Mucosa of rectum (tissue), 2 donors: ENCODE data around the gene RPLP1.
A peak's percentile ranks its signal among the peaks of the same experiment; 100 is the strongest.

Experiments used
- H3K27ac ChIP-seq, 2 donors: one replicate each; pipeline ENCODE4 v1.7.0; 2013; ENCODE audit warnings: inconsistent platforms in 2 of 2, low read depth in 2 of 2, low read length in 2 of 2
- H3K27me3 ChIP-seq, 2 donors: one replicate each; pipeline ENCODE4 v1.7.0; 2013; ENCODE audit warnings: low read length in 2 of 2; ENCODE audit not compliant: control insufficient read depth in 2 of 2, insufficient read depth in 2 of 2
- H3K36me3 ChIP-seq, 2 donors: one replicate each; pipeline ENCODE4 v1.7.0; 2013; ENCODE audit warnings: low read length in 2 of 2; ENCODE audit not compliant: control insufficient read depth in 2 of 2, insufficient read depth in 2 of 2
- H3K4me1 ChIP-seq, 2 donors: one replicate each; pipeline ENCODE4 v1.7.0; 2013; ENCODE audit warnings: low read length in 2 of 2, mild to moderate bottlenecking in 1 of 2; ENCODE audit not compliant: control insufficient read depth in 2 of 2, insufficient read depth in 2 of 2
- H3K4me3 ChIP-seq, 2 donors: one replicate each; pipeline ENCODE4 v1.7.0; 2013; ENCODE audit warnings: low read length in 2 of 2
- H3K9ac ChIP-seq, 2 donors: one replicate each; pipeline ENCODE4 v1.7.0; 2013; ENCODE audit warnings: low read length in 2 of 2, low read depth in 1 of 2, mild to moderate bottlenecking in 1 of 2
- H3K9me3 ChIP-seq, 2 donors: one replicate each; pipeline ENCODE4 v1.7.0; 2013; ENCODE audit warnings: low read length in 2 of 2; ENCODE audit not compliant: control insufficient read depth in 2 of 2
- donor health status: healthy.
- donor health status: Normal muscosa, but diverticular disease.

Gene RPLP1

GRCh38 chr15:69456208-69457166 is 3.9 kb downstream of the RPLP1 start:
- Histone ChIP-seq H3K4me3 (no peak overlapping the region), H3K4me1 (peaks cover 16 to 21% of the 10 kb centered on the region in 2 donors), H3K9ac (no peak overlapping the region), H3K36me3 (peaks cover 15 to 24% of the 10 kb centered on the region in 2 donors), H3K27ac (no peak overlapping the region), H3K27me3 (no peaks in the 10 kb centered on the region), H3K9me3 (no peaks in the 10 kb centered on the region)

GRCh38 chr15:69457304-69458280 is 5.0 kb downstream of the RPLP1 start:
- no peak overlapping the region for H3K9ac ChIP-seq
- peaks cover 15 to 24% of the 10 kb centered on the region in 2 donors for H3K36me3 ChIP-seq
- no peaks in the 10 kb centered on the region for H3K27me3 ChIP-seq
- H3K4me1 ChIP-seq = peaks cover 20 to 22% of the 10 kb centered on the region in 2 donors
- H3K9me3 ChIP-seq = no peaks in the 10 kb centered on the region
- no peak overlapping the region for H3K4me3 ChIP-seq
- no peak overlapping the region for H3K27ac ChIP-seq

GRCh38 chr15:69459066-69459465 is 6.4 kb downstream of the RPLP1 start:
- Histone ChIP-seq H3K4me1 (peaks cover 23 to 27% of the 10 kb centered on the region in 2 donors), H3K4me3 (no peak overlapping the region), H3K36me3 (peaks cover 15 to 24% of the 10 kb centered on the region in 2 donors), H3K27me3 (no peaks in the 10 kb centered on the region), H3K9ac (no peak overlapping the region), H3K27ac (no peak overlapping the region), H3K9me3 (no peaks in the 10 kb centered on the region)

GRCh38 chr15:69460481-69460880 is 7.9 kb downstream of the RPLP1 start:
- no peak overlapping the region for H3K9ac ChIP-seq
- no peaks in the 10 kb centered on the region for H3K27me3 ChIP-seq
- H3K4me3 ChIP-seq = no peak overlapping the region
- no peaks in the 10 kb centered on the region for H3K9me3 ChIP-seq
- peaks cover 13 to 21% of the 10 kb centered on the region in 2 donors for H3K36me3 ChIP-seq
- peaks cover 12 to 13% of the 10 kb centered on the region in 2 donors for H3K4me1 ChIP-seq
- H3K27ac ChIP-seq = no peak overlapping the region

- H3K9me3 ChIP-seq = no peaks in the 10 kb centered on the region
- peak overlapping the region; percentile 86 to 96 for H3K27ac ChIP-seq
- peak overlapping the region; percentile 77 to 89 for H3K4me3 ChIP-seq
- peaks cover 11 to 12% of the 10 kb centered on the region in 2 donors for H3K4me1 ChIP-seq
- peaks cover 0 to 6% of the 10 kb centered on the region in 2 donors for H3K36me3 ChIP-seq
- peak overlapping the region; percentile 75 to 80 for H3K9ac ChIP-seq
- H3K27me3 ChIP-seq = no peaks in the 10 kb centered on the region
Observed at GRCh38 chr15:69462030-69462492, 9.4 kb downstream of the RPLP1 start.

GRCh38 chr15:69462493-69463181 is 10.0 kb downstream of the RPLP1 start:
- peak overlapping the region; percentile 86 to 96 for H3K27ac ChIP-seq
- H3K27me3 ChIP-seq = no peaks in the 10 kb centered on the region
- peaks cover 0 to under 1% of the 10 kb centered on the region in 2 donors for H3K36me3 ChIP-seq
- no peaks in the 10 kb centered on the region for H3K9me3 ChIP-seq
- peaks cover 12 to 18% of the 10 kb centered on the region in 2 donors for H3K4me1 ChIP-seq
- H3K4me3 ChIP-seq = peak overlapping the region; percentile 77 to 89
- H3K9ac ChIP-seq = peak overlapping the region; percentile 75 to 90

GRCh38 chr15:69463182-69463756 is 10.7 kb downstream of the RPLP1 start:
- Histone ChIP-seq H3K4me1 (peaks cover 18 to 22% of the 10 kb centered on the region in 2 donors), H3K27me3 (no peaks in the 10 kb centered on the region), H3K4me3 (peak overlapping the region; percentile 77 to 89), H3K36me3 (no peaks in the 10 kb centered on the region), H3K9me3 (no peaks in the 10 kb centered on the region), H3K9ac (peak overlapping the region; percentile 75 to 90), H3K27ac (peak overlapping the region; percentile 86 to 96)

GRCh38 chr15:69465253-69465652 is 12.6 kb downstream of the RPLP1 start:
- no peak overlapping the region for H3K9ac ChIP-seq
- H3K27ac ChIP-seq = no peak overlapping the region

GRCh38 chr15:69466733-69467132 is 14.1 kb downstream of the RPLP1 start:
- Histone ChIP-seq H3K9ac (no peak overlapping the region), H3K4me1 (peaks cover 28 to 30% of the 10 kb centered on the region in 2 donors), H3K36me3 (no peaks in the 10 kb centered on the region), H3K4me3 (no peak overlapping the region), H3K27me3 (no peaks in the 10 kb centered on the region), H3K27ac (no peak overlapping the region), H3K9me3 (no peaks in the 10 kb centered on the region)

More at GRCh38 chr15:69465253-69465652, 12.6 kb downstream of the RPLP1 start:
- Histone ChIP-seq H3K9me3 (no peaks in the 10 kb centered on the region), H3K4me1 (peaks cover 28 to 31% of the 10 kb centered on the region in 2 donors), H3K4me3 (no peak overlapping the region), H3K27me3 (no peaks in the 10 kb centered on the region), H3K36me3 (no peaks in the 10 kb centered on the region)
